ENCODE measurements around the gene TADA3. TPM values are rescaled to one million over a fixed set of nuclear protein-coding genes. Genes with fewer than 3 reads are reported as not detected.

The TADA3 gene
- polyA plus RNA-seq, 2 donors: 22.9 to 29.9 TPM

DNA sequence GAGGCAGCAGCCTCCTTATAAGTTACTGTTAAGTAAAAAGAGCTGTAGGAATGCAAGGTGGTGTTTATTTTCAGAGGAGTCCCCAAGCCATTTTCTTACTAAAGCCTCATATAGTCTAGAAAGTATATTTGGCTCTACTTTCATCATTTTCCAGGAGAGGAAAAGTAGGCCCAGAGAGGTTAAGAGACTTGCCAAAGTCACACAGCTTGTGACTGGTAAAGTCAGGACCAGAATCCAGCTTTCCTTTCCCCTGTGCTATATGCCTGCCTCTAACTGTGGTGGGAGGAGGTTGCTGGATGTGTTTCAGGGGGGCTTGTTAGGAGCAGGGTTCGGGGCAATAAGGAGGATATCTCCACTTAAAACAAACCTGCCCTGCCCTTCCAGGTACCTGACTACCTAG, 49.7 kb downstream of the TADA3 start:
- Histone ChIP-seq H3K27ac (ENCODE audit: low read depth in 2 of 2, low read length in 1 of 2) (no peak overlapping the region), H3K4me1 (ENCODE audit: control insufficient read depth in 2 of 2, insufficient read depth in 2 of 2, low read length in 1 of 2) (peaks cover 0 to 2% of the 10 kb centered on the region in 2 donors), H3K4me3 (ENCODE audit: low read depth in 1 of 2, low read length in 2 of 2) (no peak overlapping the region), H3K36me3 (ENCODE audit: control insufficient read depth in 2 of 2, insufficient read depth in 2 of 2, low read length in 1 of 2) (peaks cover 45 to 69% of the 10 kb centered on the region in 2 donors), H3K9me3 (ENCODE audit: control insufficient read depth in 2 of 2, insufficient read depth in 1 of 2, low read depth in 1 of 2, low read length in 1 of 2) (no peaks in the 10 kb centered on the region), H3K27me3 (ENCODE audit: control insufficient read depth in 1 of 2, insufficient read depth in 2 of 2, low read length in 2 of 2) (no peaks in the 10 kb centered on the region)
- WGBS, 2 donors: 95 to 100% methylated on average over 1 of the region's 1 CpG

DNA sequence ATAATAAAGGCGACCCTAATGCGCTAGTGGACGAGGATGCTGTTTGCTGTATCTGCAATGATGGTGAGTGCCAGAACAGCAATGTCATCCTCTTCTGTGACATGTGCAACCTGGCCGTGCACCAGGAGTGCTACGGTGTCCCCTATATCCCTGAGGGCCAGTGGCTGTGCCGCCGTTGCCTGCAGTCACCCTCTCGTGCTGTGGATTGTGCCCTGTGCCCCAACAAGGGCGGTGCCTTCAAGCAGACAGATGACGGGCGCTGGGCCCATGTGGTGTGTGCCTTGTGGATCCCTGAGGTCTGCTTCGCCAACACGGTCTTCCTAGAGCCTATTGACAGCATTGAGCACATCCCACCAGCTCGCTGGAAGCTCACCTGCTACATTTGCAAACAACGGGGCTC, 53.1 kb downstream of the TADA3 start:
- Histone ChIP-seq H3K36me3 (ENCODE audit: control insufficient read depth in 2 of 2, insufficient read depth in 2 of 2, low read length in 1 of 2) (peaks cover 41 to 51% of the 10 kb centered on the region in 2 donors), H3K27ac (ENCODE audit: low read depth in 2 of 2, low read length in 1 of 2) (no peak overlapping the region), H3K27me3 (ENCODE audit: control insufficient read depth in 1 of 2, insufficient read depth in 2 of 2, low read length in 2 of 2) (no peaks in the 10 kb centered on the region), H3K4me1 (ENCODE audit: control insufficient read depth in 2 of 2, insufficient read depth in 2 of 2, low read length in 1 of 2) (peaks cover 0 to 7% of the 10 kb centered on the region in 2 donors), H3K9me3 (ENCODE audit: control insufficient read depth in 2 of 2, insufficient read depth in 1 of 2, low read depth in 1 of 2, low read length in 1 of 2) (no peaks in the 10 kb centered on the region), H3K4me3 (ENCODE audit: low read depth in 1 of 2, low read length in 2 of 2) (no peak overlapping the region)
- 94 to 96% methylated on average over 15 of the region's 15 CpGs for WGBS, 2 donors

- Histone ChIP-seq H3K27ac (ENCODE audit: low read depth in 2 of 2, low read length in 1 of 2) (no peak overlapping the region), H3K4me3 (ENCODE audit: low read depth in 1 of 2, low read length in 2 of 2) (no peak overlapping the region), H3K9me3 (ENCODE audit: control insufficient read depth in 2 of 2, insufficient read depth in 1 of 2, low read depth in 1 of 2, low read length in 1 of 2) (no peaks in the 10 kb centered on the region), H3K4me1 (ENCODE audit: control insufficient read depth in 2 of 2, insufficient read depth in 2 of 2, low read length in 1 of 2) (peaks cover 0 to 15% of the 10 kb centered on the region in 2 donors), H3K36me3 (ENCODE audit: control insufficient read depth in 2 of 2, insufficient read depth in 2 of 2, low read length in 1 of 2) (peaks cover 20 to 36% of the 10 kb centered on the region in 2 donors), H3K27me3 (ENCODE audit: control insufficient read depth in 1 of 2, insufficient read depth in 2 of 2, low read length in 2 of 2) (no peaks in the 10 kb centered on the region)
- 63 to 66% methylated on average over 2 of the region's 2 CpGs for WGBS, 2 donors
Observed at GRCh38 chr3:9736831-9737230, 55.4 kb downstream of the TADA3 start.

GRCh38 chr3:9732740-9733115, 59.5 kb downstream of the TADA3 start:
- Histone ChIP-seq H3K27ac (ENCODE audit: low read depth in 2 of 2, low read length in 1 of 2) (peak overlapping the region; percentile 48 to 95), H3K27me3 (ENCODE audit: control insufficient read depth in 1 of 2, insufficient read depth in 2 of 2, low read length in 2 of 2) (no peaks in the 10 kb centered on the region)

DNA sequence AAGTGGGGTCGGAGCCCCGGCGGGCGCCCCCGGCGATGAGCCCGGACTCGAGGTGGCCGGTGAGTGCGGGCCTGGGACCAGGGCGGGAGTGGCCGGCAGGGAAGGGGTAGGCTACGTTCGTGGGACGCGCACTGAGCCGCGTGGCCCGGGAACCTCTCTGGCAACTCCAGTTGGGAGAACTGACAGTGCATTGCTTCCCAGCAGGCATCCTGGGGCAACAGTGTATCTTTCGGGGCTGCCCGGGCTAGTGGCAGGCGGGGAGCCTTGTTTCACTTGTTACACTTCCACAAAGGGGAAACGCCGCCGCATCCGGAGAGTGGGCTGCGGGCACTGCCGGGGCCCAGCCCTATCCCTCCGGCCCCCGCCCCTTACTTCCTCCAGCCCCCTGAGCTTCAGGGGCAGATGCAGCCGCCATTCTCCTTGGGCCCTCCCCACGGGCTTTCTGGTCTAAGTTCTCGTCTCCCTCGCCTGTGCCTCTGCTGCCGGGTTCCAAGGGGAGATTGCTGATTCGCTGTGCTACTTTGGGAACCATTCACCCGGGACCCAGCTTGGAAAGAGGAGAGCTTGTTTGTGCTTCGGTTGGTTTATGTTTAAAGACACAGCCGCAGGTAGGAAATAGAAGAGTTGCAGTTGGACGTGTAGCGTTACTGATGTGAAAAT, 60.1 kb downstream of the TADA3 start:
- WGBS, 2 donors: 1% methylated on average over 36 to 41 of the region's 41 CpGs
- H3K4me1 ChIP-seq (ENCODE audit: control insufficient read depth in 2 of 2, insufficient read depth in 2 of 2, low read length in 1 of 2): peaks cover 0 to 13% of the 10 kb centered on the region in 2 donors
- peak overlapping the region; percentile 95 to 98 for H3K27ac ChIP-seq (ENCODE audit: low read depth in 2 of 2, low read length in 1 of 2)
- H3K36me3 ChIP-seq (ENCODE audit: control insufficient read depth in 2 of 2, insufficient read depth in 2 of 2, low read length in 1 of 2): peaks cover 6 to 10% of the 10 kb centered on the region in 2 donors
- H3K9me3 ChIP-seq (ENCODE audit: control insufficient read depth in 2 of 2, insufficient read depth in 1 of 2, low read depth in 1 of 2, low read length in 1 of 2): no peaks in the 10 kb centered on the region
- H3K27me3 ChIP-seq (ENCODE audit: control insufficient read depth in 1 of 2, insufficient read depth in 2 of 2, low read length in 2 of 2): no peaks in the 10 kb centered on the region
- peak overlapping the region; percentile 93 to 96 for H3K4me3 ChIP-seq (ENCODE audit: low read depth in 1 of 2, low read length in 2 of 2)

More at GRCh38 chr3:9732740-9733115, 59.5 kb downstream of the TADA3 start:
- H3K36me3 ChIP-seq (ENCODE audit: control insufficient read depth in 2 of 2, insufficient read depth in 2 of 2, low read length in 1 of 2): peaks cover 6 to 10% of the 10 kb centered on the region in 2 donors
- H3K9me3 ChIP-seq (ENCODE audit: control insufficient read depth in 2 of 2, insufficient read depth in 1 of 2, low read depth in 1 of 2, low read length in 1 of 2): no peaks in the 10 kb centered on the region
- 27% methylated on average over 7 of the region's 7 CpGs for WGBS, 2 donors
- H3K4me1 ChIP-seq (ENCODE audit: control insufficient read depth in 2 of 2, insufficient read depth in 2 of 2, low read length in 1 of 2): peaks cover 0 to 13% of the 10 kb centered on the region in 2 donors
- H3K4me3 ChIP-seq (ENCODE audit: low read depth in 1 of 2, low read length in 2 of 2): peak overlapping the region; percentile 93 to 96

DNA sequence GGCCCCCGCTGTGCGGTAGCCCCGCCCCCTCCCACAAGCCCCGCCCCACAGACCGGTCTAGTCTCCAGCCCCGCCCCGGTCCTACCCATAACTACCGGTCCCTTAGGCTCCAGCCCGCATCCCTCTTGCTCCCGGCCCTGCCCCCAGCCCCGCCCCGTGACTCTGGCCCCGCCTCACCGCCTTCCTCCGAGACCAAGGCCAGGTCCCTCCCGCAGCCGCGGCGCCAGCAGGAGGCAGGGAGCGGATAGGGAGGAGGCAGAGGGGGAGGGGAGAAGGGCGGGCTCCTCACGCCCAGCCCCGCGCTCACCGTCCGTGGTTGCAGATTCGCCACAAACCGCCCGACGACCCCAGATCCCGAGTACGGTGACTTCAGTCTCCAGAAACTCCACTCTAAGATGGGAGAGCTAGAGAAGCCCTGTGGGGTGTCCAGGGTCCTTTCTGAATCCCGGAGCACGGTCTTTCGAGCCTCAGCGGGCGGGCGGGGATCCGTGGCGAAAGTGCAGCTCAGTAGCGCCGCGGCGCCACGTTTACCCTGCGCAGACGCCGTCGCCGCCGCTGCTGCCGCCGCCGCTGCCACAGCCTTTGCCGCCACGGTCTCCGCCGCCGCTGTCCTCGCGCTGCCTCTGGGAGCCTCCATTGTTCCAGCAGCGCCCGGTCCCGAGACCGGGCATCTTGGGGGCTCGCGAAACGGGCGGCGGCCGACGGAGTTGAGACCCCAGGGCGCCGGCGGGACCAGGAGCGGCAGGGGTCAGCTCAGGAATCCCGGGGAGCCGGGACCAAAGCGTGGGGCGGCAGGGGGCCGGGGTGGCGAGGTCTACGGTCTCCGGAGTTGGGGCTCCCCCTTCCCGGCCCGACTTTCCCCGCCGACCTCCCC, 60.8 kb downstream of the TADA3 start, which contains the start of gene BRPF1:
Gene BRPF1 (plus strand): TSS at position 530 of the 874 bp plus-strand sequence. CDS start 2,406 bp downstream, outside the sequence.
- 0 to 1% methylated on average over 83 to 88 of the region's 88 CpGs for WGBS, 2 donors
- H3K36me3 ChIP-seq (ENCODE audit: control insufficient read depth in 2 of 2, insufficient read depth in 2 of 2, low read length in 1 of 2): peaks cover 4 to 5% of the 10 kb centered on the region in 2 donors
- peaks cover 0 to 13% of the 10 kb centered on the region in 2 donors for H3K4me1 ChIP-seq (ENCODE audit: control insufficient read depth in 2 of 2, insufficient read depth in 2 of 2, low read length in 1 of 2)

GRCh38 chr3:9730657-9731205, 61.5 kb downstream of the TADA3 start:
- Histone ChIP-seq H3K9me3 (ENCODE audit: control insufficient read depth in 2 of 2, insufficient read depth in 1 of 2, low read depth in 1 of 2, low read length in 1 of 2) (no peaks in the 10 kb centered on the region), H3K36me3 (ENCODE audit: control insufficient read depth in 2 of 2, insufficient read depth in 2 of 2, low read length in 1 of 2) (peaks cover 0 to 5% of the 10 kb centered on the region in 2 donors), H3K27me3 (ENCODE audit: control insufficient read depth in 1 of 2, insufficient read depth in 2 of 2, low read length in 2 of 2) (no peaks in the 10 kb centered on the region), H3K4me3 (ENCODE audit: low read depth in 1 of 2, low read length in 2 of 2) (peak overlapping the region; percentile 48 to 56), H3K27ac (ENCODE audit: low read depth in 2 of 2, low read length in 1 of 2) (peak overlapping the region; percentile 75 to 87), H3K4me1 (ENCODE audit: control insufficient read depth in 2 of 2, insufficient read depth in 2 of 2, low read length in 1 of 2) (peaks cover 0 to 13% of the 10 kb centered on the region in 2 donors)
- WGBS, 2 donors: 1 to 2% methylated on average over 16 of the region's 17 CpGs

More for the DNA sequence above, 60.8 kb downstream of the TADA3 start, which contains the start of gene BRPF1:
- H3K4me3 ChIP-seq (ENCODE audit: low read depth in 1 of 2, low read length in 2 of 2): peak within 1 kb of the TSS; percentile 93 to 96
- H3K9me3 ChIP-seq (ENCODE audit: control insufficient read depth in 2 of 2, insufficient read depth in 1 of 2, low read depth in 1 of 2, low read length in 1 of 2): no peaks in the 10 kb centered on the region
- no peaks in the 10 kb centered on the region for H3K27me3 ChIP-seq (ENCODE audit: control insufficient read depth in 1 of 2, insufficient read depth in 2 of 2, low read length in 2 of 2)
- H3K27ac ChIP-seq (ENCODE audit: low read depth in 2 of 2, low read length in 1 of 2): peak within 1 kb of the TSS; percentile 95 to 98

Other genes with a start within 250 kb of the TADA3 start
- under 1 TPM in 1 of 2 donors, not detected in 1; 0.02 TPM for gene LHFPL4, start 238.7 kb downstream of the TADA3 start, polyA plus RNA-seq
- gene MTMR14, start 143.0 kb downstream of the TADA3 start, polyA plus RNA-seq: 10 to 100 TPM; 13.5 to 17.2 TPM
- under 1 TPM in 1 of 2 donors, not detected in 1; 0.05 TPM for gene CPNE9, start 88.6 kb downstream of the TADA3 start, polyA plus RNA-seq
- gene BRPF1, start 60.7 kb downstream of the TADA3 start, polyA plus RNA-seq: 1 to 10 TPM; 6.1 to 8.9 TPM
- 1 to 10 TPM; 7.7 to 9.0 TPM for gene OGG1, start 42.5 kb downstream of the TADA3 start, polyA plus RNA-seq
- 1 to 10 TPM; 6.5 to 8.1 TPM for gene CAMK1, start 22.5 kb downstream of the TADA3 start, polyA plus RNA-seq
- 100 to 1,000 TPM in 1 of 2 donors, 10 to 100 TPM in 1; 52.8 to 114 TPM for gene ARPC4, start 609 bp upstream of the TADA3 start, polyA plus RNA-seq
- gene TTLL3, start 17.8 kb upstream of the TADA3 start, polyA plus RNA-seq: 10 to 100 TPM; 14.5 to 31.2 TPM
- gene RPUSD3, start 51.5 kb upstream of the TADA3 start, polyA plus RNA-seq: 10 to 100 TPM; 30.7 to 31.6 TPM
- gene CIDEC, start 87.8 kb upstream of the TADA3 start, polyA plus RNA-seq: under 1 TPM; 0.18 to 0.53 TPM
- 10 to 100 TPM; 20.6 to 25.8 TPM for gene JAGN1, start 98.1 kb upstream of the TADA3 start, polyA plus RNA-seq
- gene IL17RE, start 110.4 kb upstream of the TADA3 start, polyA plus RNA-seq: 10 to 100 TPM in 1 of 2 donors, 1 to 10 TPM in 1; 9.2 to 24.9 TPM
- 10 to 100 TPM; 37.0 to 52.7 TPM for gene IL17RC, start 124.6 kb upstream of the TADA3 start, polyA plus RNA-seq
- gene CRELD1, start 141.4 kb upstream of the TADA3 start, polyA plus RNA-seq: 10 to 100 TPM; 12.1 to 24.2 TPM
- 1 to 10 TPM; 1.0 to 2.0 TPM for gene PRRT3, start 159.9 kb upstream of the TADA3 start, polyA plus RNA-seq
- 100 to 1,000 TPM in 1 of 2 donors, 10 to 100 TPM in 1; 44.7 to 100 TPM for gene EMC3, start 194.4 kb upstream of the TADA3 start, polyA plus RNA-seq
- gene FANCD2, start 234.0 kb upstream of the TADA3 start, polyA plus RNA-seq: 1 to 10 TPM; 5.1 to 6.5 TPM

Data from esophagus (tissue), 2 donors.